Fibroblast of mammary gland (primary cell): Measurements from ENCODE around the gene ALG13.

Experiments
- DNase-seq: peaks from one replicate; pipeline ENCODE4 v3.0.0-alpha.2; 2010; ENCODE audit warnings: low read depth
- H3K4me3 ChIP-seq: 2 replicates; pipeline ENCODE4 v1.5.1; 2011; ENCODE audit warnings: low read depth, mild to moderate bottlenecking, low read length, moderate library complexity; ENCODE audit not compliant: control insufficient read depth
- TF ChIP-seq, protein P1 (sequence below): conservative IDR thresholded peaks from 2 replicates; pipeline ENCODE4 v1.5.1; 2011; ENCODE audit warnings: low read depth, low read length, inconsistent platforms; ENCODE audit not compliant: control insufficient read depth, insufficient read depth

The ALG13 gene

GRCh38 chrX:111649638-111650037, 31.3 kb upstream of the ALG13 start:
- no peak for DNase-seq
- no peak overlapping the region for H3K4me3 ChIP-seq
- TF ChIP-seq, protein P1, sequence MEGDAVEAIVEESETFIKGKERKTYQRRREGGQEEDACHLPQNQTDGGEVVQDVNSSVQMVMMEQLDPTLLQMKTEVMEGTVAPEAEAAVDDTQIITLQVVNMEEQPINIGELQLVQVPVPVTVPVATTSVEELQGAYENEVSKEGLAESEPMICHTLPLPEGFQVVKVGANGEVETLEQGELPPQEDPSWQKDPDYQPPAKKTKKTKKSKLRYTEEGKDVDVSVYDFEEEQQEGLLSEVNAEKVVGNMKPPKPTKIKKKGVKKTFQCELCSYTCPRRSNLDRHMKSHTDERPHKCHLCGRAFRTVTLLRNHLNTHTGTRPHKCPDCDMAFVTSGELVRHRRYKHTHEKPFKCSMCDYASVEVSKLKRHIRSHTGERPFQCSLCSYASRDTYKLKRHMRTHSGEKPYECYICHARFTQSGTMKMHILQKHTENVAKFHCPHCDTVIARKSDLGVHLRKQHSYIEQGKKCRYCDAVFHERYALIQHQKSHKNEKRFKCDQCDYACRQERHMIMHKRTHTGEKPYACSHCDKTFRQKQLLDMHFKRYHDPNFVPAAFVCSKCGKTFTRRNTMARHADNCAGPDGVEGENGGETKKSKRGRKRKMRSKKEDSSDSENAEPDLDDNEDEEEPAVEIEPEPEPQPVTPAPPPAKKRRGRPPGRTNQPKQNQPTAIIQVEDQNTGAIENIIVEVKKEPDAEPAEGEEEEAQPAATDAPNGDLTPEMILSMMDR = no peak

DNA sequence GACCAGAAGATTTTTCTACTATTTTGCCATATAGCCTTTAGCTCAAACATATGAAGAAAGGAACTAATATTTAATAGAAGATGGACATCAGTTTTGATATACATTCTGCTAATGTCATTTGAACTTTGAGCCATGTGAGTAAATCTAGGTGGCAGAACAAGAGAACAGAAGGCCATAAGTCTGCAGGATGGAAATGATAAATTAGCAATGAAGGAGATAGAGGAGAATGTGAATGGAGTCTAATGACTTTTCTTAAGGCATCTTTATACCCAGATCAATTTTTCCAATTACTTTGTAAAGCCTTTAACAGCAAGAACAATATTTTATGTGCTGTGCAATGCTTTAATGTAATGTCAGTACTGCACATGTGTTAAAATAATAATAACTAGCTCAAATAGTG, 30.1 kb upstream of the ALG13 start:
- TF ChIP-seq, protein P1 = no peak
- DNase-seq = no peak
- H3K4me3 ChIP-seq = no peak overlapping the region

DNA sequence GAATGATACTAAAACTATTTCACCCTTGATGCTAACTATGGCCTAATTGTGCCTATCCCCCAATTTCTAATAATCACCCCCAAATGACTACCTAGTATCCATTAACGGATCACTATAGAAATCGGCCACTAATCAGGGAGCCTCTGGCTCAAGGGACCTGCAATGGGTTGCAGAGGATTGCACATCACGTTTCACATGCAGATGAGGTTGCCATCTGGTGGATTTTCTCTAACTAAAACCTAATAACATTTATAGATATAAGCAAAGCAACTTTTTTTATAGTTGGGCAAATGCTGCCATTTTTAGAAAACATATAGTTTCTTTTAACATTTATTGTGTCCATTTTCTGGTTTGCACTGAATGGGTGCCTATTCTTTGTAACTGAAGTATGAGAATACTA, 28.3 kb upstream of the ALG13 start:
- H3K4me3 ChIP-seq = no peak overlapping the region
- TF ChIP-seq, protein P1 = no peak
- peak; percentile 2 for DNase-seq

- DNase-seq = no peak
- TF ChIP-seq, protein P1 = no peak
These were observed 19.7 kb upstream of the ALG13 start for GRCh38 chrX:111661241-111661640.

GRCh38 chrX:111662292-111662691, 18.7 kb upstream of the ALG13 start:
- TF ChIP-seq, protein P1 = no peak
- no peak for DNase-seq

More at GRCh38 chrX:111661241-111661640, 19.7 kb upstream of the ALG13 start:
- no peak overlapping the region for H3K4me3 ChIP-seq

DNA sequence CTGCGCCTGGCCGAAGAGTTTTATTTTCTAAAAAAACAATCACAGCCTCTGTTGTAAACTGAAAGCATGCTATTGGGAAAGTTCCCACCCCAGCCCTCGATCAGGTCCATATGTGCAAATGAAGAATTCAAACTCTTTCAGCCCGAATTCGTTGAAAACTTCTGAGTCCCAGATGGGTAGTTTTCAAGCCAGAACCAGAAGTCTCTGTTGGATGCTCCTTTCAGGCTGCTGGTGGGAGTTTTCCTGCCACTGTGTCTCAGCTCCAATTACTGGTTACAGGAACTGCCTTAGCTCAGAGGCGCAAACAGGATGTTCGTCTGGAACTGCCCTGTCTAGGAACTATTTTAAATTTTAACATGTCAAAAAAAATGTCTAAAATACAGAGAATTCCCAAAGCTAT, 9.3 kb upstream of the ALG13 start:
- no peak overlapping the region for H3K4me3 ChIP-seq
- TF ChIP-seq, protein P1 = no peak
- peak; percentile 7 for DNase-seq

More at GRCh38 chrX:111662292-111662691, 18.7 kb upstream of the ALG13 start:
- H3K4me3 ChIP-seq = no peak overlapping the region

DNA sequence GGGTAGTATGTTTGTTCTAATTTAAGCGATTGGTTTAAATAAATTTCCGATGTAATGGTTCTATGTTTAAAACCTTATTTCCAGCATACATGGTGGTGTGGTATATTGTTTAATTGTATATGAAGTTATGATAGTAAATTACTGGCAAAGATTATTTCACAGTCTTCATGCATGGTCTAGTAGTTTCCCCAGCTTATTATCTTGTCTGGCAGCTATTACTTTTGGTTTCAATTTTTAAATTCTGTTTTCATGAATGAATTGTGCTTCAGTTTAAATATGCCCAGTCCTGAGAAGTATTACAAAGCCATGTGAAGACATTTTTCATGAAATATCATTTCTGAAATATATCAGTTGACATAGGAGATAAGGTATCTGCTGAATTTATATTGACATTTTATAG, 6.3 kb downstream of the ALG13 start:
- no peak for DNase-seq
- no peak overlapping the region for H3K4me3 ChIP-seq
- TF ChIP-seq, protein P1 = no peak
